ENCODE measurements around the gene SYNDIG1.

Gene SYNDIG1

DNA sequence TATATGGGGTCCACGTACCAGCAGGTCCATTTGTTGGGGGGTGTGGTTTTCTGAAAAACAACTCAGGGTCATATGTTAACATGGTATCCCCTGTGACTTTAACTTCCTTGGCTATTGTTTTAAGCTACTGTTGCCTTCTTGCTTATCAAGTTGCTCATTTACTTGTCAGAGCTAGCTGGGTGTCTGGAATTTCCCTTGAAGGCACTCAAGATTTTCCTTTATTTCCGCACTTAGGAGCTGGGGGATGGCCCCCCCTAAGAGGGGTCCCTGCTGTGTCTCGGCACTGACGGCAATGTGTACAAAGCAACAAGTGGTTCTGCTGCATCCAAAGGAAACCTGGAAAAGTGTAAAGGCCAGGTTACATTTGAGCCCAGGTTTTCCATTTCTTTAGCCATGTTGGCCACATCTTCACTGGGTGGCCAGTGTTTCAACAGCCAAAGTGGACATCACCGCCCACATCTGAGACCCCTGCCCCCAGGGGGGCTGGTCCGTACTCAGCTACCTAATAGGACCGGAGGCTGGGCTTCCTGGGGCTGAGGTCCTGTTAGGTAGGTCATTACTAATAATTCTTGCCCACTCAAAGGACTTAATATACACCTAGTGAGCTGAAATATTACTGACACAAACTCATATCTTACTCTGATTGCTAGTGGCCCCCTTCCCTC, 24.8 kb upstream of the SYNDIG1 start:
- DNase-seq, result no peak
- in situ Hi-C loops (cut with HindIII; ENCODE audit: low pct_ligation_motif_present, low pct_unique_long_range_greater_than_20kb, low sequenced_read_pairs), result no loop called here

DNA sequence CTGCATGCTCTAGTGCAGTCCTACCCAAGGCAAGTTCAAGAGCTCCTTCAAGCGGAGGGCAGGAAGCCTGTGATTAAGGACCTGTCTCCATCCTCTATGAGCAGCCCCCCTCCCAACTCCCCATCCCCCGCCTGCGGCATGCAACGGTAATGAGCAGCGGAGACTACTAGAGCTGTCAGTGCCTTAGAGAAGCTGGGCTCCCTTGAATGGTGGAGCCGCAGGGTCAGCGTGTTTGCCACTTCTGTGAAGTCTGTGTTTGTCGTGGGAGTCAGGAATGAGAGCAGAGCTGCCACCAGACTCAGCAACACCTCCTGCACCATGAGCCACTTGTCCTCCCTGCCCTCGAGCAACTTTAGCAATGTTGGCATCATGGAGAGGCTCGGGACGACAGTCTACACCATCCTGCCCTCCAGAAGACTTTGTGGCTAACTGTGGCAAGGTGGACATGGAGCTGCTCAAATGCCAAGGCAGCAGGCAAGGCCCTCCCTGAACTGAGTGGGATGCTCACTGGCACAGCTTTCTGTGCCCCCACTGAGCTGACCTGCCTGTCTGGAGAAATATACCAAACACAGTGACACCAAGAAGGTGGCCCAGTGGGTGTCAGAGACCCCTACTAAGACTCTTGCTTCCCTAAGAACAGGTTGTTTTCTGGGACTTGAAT, 23.8 kb upstream of the SYNDIG1 start:
- in situ Hi-C loops (cut with HindIII; ENCODE audit: low pct_ligation_motif_present, low pct_unique_long_range_greater_than_20kb, low sequenced_read_pairs), result no loop called here
- no peak for DNase-seq

DNA sequence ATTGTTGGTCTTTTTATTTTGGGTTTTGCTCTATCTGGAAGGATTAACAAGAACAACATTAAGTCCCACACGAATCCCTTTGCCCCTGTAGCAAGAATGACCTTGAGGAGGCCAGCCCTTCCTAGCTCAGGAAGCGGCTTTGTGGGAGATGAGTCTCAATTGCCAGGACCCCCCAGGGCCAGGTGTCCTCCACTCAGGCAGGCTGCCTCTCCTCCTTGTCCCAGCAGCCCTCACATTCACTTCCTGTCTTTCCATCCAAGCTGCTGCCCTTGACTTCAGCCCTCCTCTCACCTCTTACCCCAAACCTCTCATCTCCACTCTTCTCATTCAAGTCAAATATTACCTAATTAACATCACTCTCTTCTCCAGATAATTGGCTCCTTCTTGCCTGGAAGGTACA, 22.6 kb upstream of the SYNDIG1 start:
- no peak for DNase-seq
- in situ Hi-C loops (cut with HindIII; ENCODE audit: low pct_ligation_motif_present, low pct_unique_long_range_greater_than_20kb, low sequenced_read_pairs), result no loop called here

DNA sequence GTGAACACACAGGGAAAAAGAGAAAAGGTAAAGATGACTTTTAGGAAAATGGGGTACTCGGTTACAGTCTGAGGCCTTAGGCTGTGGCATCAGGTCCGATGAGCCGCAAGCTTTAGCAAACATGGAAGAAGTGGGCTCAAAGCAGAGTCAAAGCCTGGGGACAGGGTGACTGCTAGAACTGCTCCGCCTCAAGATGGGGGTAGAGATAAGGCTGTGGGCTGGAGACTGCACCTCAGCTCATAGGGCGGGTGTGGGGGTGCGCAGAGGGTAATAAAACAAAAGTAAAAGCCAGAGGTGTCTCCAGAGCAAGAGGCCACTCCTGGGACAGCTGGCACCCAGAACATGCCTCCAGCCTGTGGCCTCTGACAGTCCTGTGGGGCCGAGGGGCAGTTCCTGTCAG, 21.3 kb upstream of the SYNDIG1 start:
- no peak for DNase-seq
- in situ Hi-C loops (cut with HindIII; ENCODE audit: low pct_ligation_motif_present, low pct_unique_long_range_greater_than_20kb, low sequenced_read_pairs), result no loop called here

DNA sequence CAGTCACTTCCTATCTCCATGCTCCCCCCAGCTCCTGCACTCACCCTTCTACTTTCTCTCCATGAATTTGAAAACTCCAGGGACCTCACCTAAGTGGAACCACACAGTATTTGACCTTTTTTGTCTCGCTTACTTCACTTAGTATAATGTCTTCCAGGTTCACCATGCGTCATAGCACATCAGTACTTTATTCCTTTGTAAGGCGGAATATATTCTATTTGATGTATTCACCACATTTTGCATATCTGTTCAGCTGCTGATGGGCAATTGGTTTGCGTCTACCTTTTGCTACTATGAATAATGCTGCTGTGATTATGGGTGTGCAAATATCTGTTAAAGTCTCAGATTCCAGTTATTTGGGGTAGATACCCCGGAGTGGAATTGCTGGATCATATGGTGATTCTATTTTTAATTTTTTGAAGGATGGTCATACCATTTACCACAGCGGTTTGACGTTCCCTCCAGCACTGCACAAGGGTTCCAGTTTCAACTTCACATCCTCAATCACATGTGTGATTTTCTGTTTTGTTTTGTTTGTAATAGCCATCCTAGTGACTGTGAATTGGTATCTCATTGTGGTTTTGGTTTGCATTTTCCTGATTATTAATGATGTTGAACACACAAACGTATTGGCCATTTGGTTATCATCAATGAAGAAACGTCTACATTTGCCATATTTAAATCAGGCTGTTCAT, 20.3 kb upstream of the SYNDIG1 start:
- in situ Hi-C loops (cut with HindIII; ENCODE audit: low pct_ligation_motif_present, low pct_unique_long_range_greater_than_20kb, low sequenced_read_pairs), result no loop called here
- DNase-seq, result no peak

DNA sequence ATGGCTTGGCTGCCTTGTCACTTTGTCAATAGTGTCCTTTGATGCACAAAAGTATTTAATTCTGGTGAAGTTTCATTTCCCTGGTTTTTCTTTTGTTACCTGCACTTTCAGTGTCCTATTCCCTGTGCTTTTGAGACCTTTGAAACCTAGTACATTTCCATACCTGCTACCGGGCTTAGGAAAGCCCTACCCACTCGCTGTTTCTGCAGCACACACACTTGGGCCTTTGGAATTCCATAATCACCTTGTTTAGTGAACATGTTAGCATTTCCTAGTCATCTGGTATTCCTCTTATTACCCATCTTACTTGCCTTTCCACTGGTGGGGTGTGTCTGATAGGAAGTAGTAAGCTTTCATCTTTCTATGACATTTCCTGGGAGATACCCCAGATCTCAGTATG, 19.3 kb upstream of the SYNDIG1 start:
- in situ Hi-C loops (cut with HindIII; ENCODE audit: low pct_ligation_motif_present, low pct_unique_long_range_greater_than_20kb, low sequenced_read_pairs), result no loop called here

DNA sequence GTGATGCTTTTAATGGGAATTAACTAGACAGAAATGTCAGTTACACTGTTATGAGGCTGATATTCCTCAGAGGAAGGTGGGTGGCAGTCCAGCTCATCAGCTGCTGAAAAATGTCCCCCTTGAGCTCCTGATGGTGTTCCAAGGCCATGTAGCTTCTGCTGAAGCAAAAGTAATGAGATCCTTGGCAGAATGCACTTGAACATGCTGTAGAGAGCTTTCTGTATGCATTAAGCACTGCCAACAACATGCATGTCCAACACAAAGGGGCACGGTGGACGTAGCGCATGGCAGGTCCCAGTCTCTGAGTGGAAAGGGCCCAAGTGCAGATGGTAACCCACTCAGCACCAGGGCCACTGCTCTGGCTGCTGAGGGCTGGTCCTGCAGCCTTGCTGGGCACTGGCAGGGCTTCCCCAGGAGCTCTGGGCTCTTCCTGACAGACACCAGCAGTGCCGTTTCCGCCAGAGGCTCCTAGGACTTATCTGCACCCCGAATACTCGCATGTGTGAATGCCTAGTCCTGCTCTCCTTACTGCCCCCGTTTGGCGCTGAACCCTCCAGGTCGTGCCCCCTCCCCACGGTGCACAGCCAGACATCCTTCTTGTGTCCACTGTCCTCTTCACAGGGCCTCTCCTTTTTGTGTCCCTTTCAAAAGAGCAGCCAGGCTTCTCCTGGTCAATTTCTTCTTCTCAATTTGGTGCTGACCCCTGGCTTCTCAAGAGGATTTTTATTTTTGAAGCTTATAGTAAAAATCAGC, 18.6 kb upstream of the SYNDIG1 start:
- no peak for DNase-seq
- in situ Hi-C loops (cut with HindIII; ENCODE audit: low pct_ligation_motif_present, low pct_unique_long_range_greater_than_20kb, low sequenced_read_pairs), result no loop called here

More for the DNA sequence above, 19.3 kb upstream of the SYNDIG1 start:
- no peak for DNase-seq

DNA sequence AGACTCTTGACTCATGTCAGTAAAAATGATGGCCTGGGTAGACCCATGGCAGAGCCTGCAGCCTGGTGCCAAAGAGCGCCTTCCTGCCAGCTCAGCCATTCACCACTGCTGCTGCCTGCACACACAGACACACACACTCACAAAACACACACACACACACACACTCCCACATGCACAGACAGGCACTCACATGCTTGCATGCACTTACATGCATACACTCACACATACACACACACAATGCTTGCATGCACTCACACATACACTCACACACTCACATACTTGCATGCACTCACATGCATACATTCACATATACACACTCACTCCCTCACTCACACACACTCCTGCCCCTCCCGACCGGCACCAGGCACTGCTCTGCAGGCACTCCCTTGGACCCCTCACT, 18.0 kb upstream of the SYNDIG1 start:
- DNase-seq, result no peak
- in situ Hi-C loops (cut with HindIII; ENCODE audit: low pct_ligation_motif_present, low pct_unique_long_range_greater_than_20kb, low sequenced_read_pairs), result no loop called here

DNA sequence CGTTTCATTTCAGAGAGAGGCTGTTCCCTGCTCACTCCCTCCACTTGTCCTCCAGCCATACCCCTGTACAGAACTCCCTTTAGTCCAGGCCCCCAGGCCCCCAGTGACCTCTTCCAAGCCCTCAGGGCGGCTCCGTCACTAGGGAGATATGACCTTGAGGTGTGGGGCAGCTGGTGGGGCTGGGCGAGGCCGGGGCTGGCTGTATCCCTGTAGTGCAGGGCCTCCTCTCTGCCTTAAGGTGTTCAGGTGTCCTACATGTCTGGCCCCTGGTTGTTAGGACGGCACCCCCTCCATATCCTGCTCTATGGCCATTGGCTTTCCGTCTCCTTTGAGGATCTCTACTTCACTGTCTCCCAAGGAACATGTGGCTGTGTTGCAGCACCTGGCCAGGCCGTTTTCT, 17.4 kb upstream of the SYNDIG1 start:
- in situ Hi-C loops (cut with HindIII; ENCODE audit: low pct_ligation_motif_present, low pct_unique_long_range_greater_than_20kb, low sequenced_read_pairs), result no loop called here
- DNase-seq, result no peak

DNA sequence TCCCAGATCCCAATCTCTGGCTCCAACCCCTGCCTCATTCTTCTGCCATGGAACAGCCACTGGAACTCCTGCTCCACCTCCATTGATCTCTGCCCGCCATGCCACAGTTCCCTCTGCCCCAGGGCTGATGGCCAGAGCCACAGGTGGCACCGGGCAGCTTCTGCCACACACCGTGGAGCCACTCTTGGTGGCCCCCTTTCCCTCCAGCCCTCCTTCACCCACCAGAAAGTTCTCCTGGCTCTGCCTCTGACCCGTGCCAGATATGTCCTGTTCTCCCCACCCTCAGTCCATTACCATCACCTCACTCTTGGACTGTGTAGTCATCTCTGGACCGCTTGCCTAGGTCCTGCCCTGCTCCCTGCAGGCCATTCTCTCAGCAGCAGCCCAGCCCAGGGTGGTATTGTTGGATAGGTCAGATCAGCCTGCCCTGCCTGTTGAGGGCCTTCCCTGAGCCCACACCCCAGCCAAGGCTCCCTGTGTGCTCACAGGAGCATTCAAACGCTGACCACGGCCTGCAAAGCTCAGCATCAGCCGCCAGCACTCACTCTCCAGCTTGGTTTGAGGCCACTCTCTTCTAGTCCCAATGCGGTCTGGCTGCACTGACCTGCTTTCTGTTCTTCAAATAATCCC, 16.8 kb upstream of the SYNDIG1 start:
- in situ Hi-C loops (cut with HindIII; ENCODE audit: low pct_ligation_motif_present, low pct_unique_long_range_greater_than_20kb, low sequenced_read_pairs), result no loop called here
- DNase-seq, result no peak

DNA sequence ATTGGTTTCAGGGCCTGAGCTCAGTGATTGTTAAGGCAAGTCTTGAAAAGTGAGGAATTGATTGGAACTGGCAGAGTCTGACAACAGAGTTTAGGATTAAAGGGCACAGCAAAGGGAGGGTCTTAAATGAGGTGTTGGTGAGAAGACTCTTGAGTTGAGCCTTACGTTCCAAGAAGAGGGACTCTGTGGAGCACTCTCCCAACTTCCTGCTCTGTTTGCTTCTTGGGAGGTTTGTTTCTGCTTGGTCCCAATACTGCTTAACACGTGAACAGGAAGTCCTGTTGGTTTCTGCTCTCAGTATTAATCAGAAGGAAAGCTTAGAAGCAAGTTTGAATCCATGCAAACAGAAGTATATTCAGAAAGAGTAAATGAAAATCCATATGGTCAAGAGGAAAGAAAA, 15.6 kb upstream of the SYNDIG1 start:
- no peak for DNase-seq
- in situ Hi-C loops (cut with HindIII; ENCODE audit: low pct_ligation_motif_present, low pct_unique_long_range_greater_than_20kb, low sequenced_read_pairs), result no loop called here

DNA sequence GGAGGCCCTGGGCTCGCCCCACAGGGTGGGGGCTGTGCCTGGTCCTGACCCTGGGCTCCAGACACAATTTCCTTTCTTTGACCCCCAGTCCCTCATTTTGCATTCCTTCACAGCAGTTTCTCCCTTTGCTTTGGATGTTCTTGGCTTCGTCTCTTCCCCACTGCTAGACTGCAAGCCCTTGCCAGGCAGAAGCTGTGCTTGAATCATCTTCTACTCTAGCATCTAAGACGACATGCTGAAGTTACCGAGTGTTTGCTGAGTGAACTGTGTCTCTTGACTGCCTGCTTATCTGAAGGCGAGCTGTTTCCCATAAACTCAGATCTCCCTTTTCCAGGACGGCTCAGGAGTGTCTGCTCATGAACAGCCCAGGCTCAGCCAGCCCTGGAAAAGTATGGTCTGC, 14.3 kb upstream of the SYNDIG1 start:
- in situ Hi-C loops (cut with HindIII; ENCODE audit: low pct_ligation_motif_present, low pct_unique_long_range_greater_than_20kb, low sequenced_read_pairs), result no loop called here
- no peak for DNase-seq

DNA sequence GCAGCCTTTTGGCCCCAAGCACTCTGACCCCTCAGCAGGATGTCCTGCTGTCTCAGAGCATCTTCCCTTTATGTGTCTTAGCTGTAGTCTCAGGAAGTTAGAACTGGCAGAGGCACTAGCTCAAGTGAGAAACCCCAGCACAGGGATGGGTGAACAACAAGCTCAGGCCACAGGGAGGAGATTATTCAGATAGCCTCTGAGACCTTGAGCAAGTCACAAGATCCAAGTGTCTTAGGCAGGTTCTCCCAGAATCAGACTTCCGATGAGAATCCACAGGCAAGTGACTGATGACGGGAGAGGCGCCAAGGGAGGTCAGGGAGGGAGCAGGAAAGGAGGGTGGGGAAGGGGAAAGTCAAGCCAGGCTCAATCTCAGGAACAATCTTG, 13.0 kb upstream of the SYNDIG1 start:
- in situ Hi-C loops (cut with HindIII; ENCODE audit: low pct_ligation_motif_present, low pct_unique_long_range_greater_than_20kb, low sequenced_read_pairs), result no loop called here
- no peak for DNase-seq

DNA sequence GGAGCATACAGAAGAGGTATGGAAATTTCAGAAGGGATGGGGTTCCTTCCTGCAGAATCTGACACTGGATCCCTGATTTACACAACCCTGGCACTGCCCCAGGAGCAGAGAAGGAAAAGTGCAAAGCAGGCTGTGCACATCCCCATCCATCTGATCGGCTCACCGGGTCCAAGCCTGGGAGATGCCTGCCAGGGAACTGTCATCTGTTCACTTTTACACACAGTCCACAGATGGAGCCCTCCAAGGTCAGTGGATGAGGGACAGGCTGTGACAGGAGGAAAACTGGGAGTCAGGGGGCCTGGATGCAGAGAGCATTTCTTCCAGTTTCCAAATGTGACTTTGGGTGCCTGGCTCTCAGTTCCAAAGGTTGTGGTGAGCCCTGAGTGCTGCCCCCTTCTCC, 11.0 kb upstream of the SYNDIG1 start:
- DNase-seq, result no peak
- in situ Hi-C loops (cut with HindIII; ENCODE audit: low pct_ligation_motif_present, low pct_unique_long_range_greater_than_20kb, low sequenced_read_pairs), result no loop called here

DNA sequence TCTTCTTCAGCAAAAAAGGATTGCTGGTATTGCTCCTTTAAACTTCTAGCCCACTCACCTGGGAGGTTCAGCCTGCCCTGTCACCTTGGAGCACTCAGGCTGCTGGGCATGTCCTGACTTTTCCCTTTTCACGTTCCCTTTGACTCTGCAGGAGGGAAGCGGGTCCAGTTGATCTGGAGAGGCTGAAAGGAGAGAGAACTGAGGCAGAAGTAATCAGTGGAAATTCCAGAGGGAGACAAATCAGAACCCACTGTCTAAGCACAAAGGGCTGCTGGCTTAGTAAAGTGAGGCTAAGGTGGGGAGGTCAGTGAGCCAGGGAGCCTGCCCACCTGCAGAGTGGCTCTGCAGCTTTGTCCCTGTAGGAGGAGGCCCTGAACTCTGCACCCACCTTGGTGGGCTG, 9.7 kb upstream of the SYNDIG1 start:
- in situ Hi-C loops (cut with HindIII; ENCODE audit: low pct_ligation_motif_present, low pct_unique_long_range_greater_than_20kb, low sequenced_read_pairs), result no loop called here
- no peak for DNase-seq

DNA sequence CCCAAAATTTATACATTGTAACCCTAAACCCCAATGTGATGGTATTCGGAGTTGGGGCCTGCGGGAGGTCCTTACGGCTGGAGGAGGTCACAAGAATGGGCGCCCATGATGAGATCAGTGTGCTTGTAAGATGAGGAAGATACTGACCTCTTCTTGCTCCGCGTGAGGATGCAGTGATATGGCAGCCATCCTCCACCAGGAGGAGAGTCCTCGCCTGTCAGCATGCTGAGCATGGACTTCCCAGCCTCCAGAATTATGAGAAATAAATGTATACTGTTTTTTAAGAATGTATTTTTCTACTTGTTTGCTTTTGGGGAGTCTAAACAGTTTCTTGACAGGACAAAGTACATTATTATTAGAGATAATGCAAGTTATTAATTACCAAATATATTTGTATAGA, 8.7 kb upstream of the SYNDIG1 start:
- no peak for DNase-seq
- in situ Hi-C loops (cut with HindIII; ENCODE audit: low pct_ligation_motif_present, low pct_unique_long_range_greater_than_20kb, low sequenced_read_pairs), result no loop called here

DNA sequence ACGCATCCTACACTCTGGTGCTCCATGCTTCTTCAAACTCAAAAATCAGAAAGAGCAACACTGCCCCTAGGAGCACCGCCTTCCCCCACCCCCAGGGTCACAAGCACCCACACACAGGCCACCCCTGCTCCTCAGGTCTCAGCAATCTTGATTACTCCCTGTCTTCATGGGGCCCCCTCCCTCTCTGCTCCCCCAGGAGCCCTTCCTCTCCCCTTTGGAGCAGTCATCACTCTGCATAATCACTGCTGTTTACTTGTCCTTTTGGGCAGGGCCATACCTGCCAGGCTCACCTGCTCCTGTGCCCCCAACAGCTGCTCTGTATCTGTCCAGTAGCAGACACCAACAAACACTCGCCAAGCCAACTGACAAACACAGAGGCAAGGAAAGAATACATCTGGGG, 7.6 kb upstream of the SYNDIG1 start:
- in situ Hi-C loops (cut with HindIII; ENCODE audit: low pct_ligation_motif_present, low pct_unique_long_range_greater_than_20kb, low sequenced_read_pairs), result no loop called here
- no peak for DNase-seq

DNA sequence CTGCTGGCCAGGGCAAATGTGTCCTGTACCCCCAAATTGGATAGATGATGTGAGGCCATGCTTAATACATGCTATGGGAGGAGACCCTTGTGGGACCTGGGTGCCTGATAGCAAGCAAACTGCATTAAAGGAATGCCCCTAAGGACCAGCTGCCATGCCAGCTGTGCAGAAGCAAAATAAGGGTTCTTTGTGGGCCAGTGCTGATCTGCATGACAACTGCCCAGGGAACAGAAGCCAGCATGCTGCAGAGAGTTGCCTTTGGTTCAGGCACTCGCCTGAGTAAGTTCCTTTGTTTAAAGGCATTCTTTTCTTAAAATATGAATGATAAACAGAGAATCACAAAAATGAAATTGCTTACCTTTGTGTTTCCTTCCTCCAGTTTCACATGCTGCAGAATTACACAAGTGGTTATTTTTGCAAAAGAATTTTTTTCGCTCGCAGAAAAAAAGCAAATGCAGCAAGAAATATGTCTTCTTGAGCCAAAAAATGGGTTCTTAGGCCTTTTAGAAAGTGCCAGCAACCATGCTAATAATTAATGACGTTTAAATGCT, 6.9 kb upstream of the SYNDIG1 start:
- in situ Hi-C loops (cut with HindIII; ENCODE audit: low pct_ligation_motif_present, low pct_unique_long_range_greater_than_20kb, low sequenced_read_pairs), result no loop called here
- no peak for DNase-seq

DNA sequence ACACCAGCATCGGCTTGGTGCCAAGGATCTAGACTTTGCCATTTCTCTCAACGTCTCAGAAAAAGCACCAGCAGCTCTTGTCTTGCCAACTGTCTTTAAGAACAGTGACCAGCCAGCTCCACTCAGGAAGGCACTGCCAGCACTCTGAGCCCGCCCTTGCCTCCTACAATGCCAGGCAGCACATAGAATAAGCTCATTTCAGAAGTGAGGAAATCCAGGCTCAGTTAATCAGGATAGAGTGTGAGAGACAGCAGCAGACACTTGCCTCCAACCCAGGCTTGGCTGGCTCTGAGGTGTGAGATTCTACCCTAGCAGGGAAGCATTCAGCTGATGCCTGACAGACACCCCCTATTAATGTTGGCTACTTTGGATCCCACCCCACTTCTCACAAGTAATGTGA, 4.3 kb upstream of the SYNDIG1 start:
- DNase-seq, result no peak
- in situ Hi-C loops (cut with HindIII; ENCODE audit: low pct_ligation_motif_present, low pct_unique_long_range_greater_than_20kb, low sequenced_read_pairs), result no loop called here
